Stimulated activated CD4-positive, alpha-beta T cell treated with anti-CD3 and anti-CD28 coated beads, Interleukin-15, amount 100 ng/mL, for 1 hour (primary cell): ENCODE results near the gene SERPINB12.

ENCODE experiments used
- DNase-seq, 2 donors: peaks; one replicate each; pipeline ENCODE4 v3.0.0-alpha.2; 2020; ENCODE audit warnings: low read depth in 1 of 2, low spot score in 1 of 2

The SERPINB12 gene

GRCh38 chr18:63596964-63597363, 54.8 kb downstream of the SERPINB12 start:
- DNase-seq: no peak

GRCh38 chr18:63603355-63603754, 61.2 kb downstream of the SERPINB12 start:
- no peak for DNase-seq

- no peak for DNase-seq
Measured at GRCh38 chr18:63603772-63604171, 61.6 kb downstream of the SERPINB12 start.

GRCh38 chr18:63604791-63605567, 62.8 kb downstream of the SERPINB12 start:
- DNase-seq: no peak

GRCh38 chr18:63606526-63606925, 64.4 kb downstream of the SERPINB12 start:
- DNase-seq: no peak

- DNase-seq: no peak
Measured at GRCh38 chr18:63613420-63613819, 71.3 kb downstream of the SERPINB12 start.

- no peak for DNase-seq
Measured at GRCh38 chr18:63617049-63617914, 75.1 kb downstream of the SERPINB12 start.

GRCh38 chr18:63617915-63618234, 75.7 kb downstream of the SERPINB12 start:
- no peak for DNase-seq
